ENCODE data around the gene POFUT2.

- TF ChIP-seq CTCF (IDR thresholded peaks at IDR 0.05 in 4 of 5, conservative IDR thresholded peaks at IDR 0.05 in 1 of 5) (no peak), POLR2A (IDR thresholded peaks at IDR 0.05) (no peak)
These were observed 16.2 kb upstream of the POFUT2 start for GRCh38 chr21:45303751-45304475.

Data from gastrocnemius medialis (tissue), 4 donors.